Sciatic nerve (tissue), 2 donors: Measurements from ENCODE around the gene CLDN7. TPM values are rescaled to one million over a fixed set of nuclear protein-coding genes. Genes with fewer than 3 reads are reported as not detected.
"Not testable (repeated sequence)": the region's sequence is repeated elsewhere in the genome, so short reads cannot be mapped to it uniquely, and the experiment has no call there.

Experiments used
- ATAC-seq: fragments of 200-7000 bp; cut with Tn5 transposase; one replicate; pipeline ENCODE4 v1.9.1; 2020; ENCODE audit warnings: mild to moderate bottlenecking, moderate library complexity
- DNase-seq: peaks from one replicate; pipeline ENCODE4 v3.0.0-alpha.2; 2020; ENCODE audit warnings: low spot score
- intact Hi-C: fragments of 100-400 bp; cut with DNase I; formaldehyde crosslinking; loops from one replicate; pipeline ENCODE4 v1.14.2; 2022
- total RNA-seq: library from RNA; stranded (reverse); fragmentation: NEBNext Ultra II Directional; extraction: Animal tissue kit (Norgen Biotek cat#: 25700); gene quantifications from one replicate; pipeline ENCODE4 v1.2.1, GENCODE V29; 2021
- donor health status: DM: no; HTN: no; CAD: no.
- donor health status: DM: no; HTN: no; CAD: no.

The CLDN7 gene
- total RNA-seq, 1 donor from 2014 or later = 4.1 TPM

DNA sequence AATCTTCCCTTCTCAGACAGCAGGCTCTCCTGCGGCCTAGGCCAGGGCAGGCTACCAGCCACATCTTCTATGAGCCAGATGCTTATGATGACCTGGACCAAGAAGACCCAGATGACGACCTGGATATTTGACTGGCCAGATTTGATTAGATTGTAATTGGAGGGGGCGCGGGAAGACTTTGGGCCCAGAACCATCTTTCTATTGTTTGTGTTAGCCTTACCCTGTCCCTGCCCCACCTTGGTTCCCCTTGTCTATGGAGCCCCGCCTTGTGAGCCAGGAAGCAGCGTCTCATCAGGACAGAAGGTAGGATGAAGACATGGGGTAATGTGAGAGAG, 2.8 kb downstream of the CLDN7 start:
- intact Hi-C loops = no loop called here
- DNase-seq (no peak), ATAC-seq (no peak)

DNA sequence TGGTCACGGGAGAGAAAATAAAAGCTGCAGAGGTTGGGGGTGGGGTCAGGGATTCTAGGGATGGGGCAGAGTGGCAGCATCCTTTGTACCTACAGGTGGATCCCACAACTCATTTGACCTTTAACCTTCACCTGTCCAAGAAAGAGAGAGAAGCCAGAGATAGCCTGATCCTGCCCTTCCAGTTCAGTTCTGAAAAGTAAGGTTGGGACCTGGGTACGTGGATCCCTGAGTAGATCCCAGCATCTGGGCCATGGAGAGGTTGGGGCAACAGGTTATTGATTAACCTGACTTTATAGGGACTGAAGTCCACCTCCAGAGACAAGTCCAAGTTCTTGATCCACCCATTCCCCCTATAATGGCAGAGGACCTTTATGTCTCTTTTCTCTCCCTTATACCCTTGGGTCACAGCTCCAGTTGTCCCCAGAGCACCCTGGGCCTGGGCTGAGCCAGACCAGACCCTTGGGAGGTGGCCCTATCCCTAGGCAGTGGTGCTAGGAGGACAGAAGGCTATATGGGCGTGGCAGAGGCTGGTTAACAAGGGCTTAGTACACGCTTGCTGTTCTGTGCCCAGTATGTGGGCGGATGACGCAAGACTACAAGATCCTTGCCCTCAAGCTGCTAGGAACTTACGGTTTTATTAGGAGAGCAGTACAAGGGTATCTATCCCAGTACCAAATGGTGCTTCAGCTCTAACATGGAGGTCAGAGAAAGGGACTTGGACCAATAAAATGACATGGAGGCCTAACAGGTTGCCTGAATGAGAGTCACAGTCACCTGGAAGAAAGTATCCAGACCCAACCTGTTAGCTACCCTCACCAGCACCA, 3.3 kb downstream of the CLDN7 start:
- intact Hi-C loops = no loop called here
- peak; percentile 5 for ATAC-seq
- no peak for DNase-seq

DNA sequence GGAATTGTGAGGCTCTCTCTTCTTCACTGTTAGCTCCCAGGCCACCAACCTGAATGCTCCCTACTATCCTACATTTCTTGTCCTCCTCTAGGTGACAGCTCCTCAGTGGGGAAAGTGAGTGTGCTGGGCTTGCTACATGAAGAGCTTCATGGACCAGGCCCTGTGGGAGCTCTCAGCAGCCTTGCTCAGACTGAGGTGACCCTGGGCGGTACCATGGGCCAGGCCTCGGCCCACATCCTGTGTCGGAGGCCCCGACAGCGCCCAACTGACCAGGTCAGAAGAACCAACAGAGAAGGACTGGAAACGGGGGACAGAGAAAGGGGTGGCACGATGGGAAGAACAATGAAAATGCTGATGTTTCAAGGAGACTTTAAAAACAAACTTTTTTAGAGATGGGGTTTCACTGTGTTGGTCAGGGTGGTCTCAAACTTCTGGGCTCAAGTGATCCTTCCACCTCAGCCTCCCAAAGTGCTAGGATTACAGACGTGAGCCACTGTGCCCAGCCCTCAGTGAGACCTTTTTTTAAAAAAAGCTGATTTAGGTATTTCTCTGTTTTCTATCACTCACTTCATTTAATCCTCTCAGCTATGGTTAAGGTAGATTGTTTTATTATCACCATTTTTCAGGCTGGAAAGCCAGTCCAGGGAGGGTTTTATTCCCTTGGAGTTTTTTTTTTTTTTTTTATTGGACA, 5.4 kb downstream of the CLDN7 start:
- intact Hi-C loops = no loop called here
- DNase-seq (no peak), ATAC-seq (no peak)

DNA sequence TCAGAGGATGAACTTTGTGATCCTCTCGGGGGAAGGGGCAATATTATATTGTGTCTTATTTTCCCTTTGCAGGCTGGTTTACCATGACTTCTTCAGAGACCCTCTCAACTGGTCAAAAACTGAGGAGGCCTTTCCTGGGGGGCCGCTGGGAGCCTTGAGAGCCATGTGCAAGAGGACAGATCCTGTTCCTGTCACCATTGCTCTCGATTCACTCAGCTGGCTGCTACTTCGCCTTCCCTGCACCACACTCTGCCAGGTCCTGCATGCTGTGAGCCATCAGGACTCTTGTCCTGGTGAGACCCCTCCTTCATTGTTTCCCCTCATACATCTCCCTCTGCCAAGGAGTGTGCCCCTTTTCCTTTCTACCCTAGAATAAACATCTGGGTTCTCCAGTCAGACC, 7.8 kb downstream of the CLDN7 start:
- DNase-seq (no peak), ATAC-seq (no peak)
- intact Hi-C loops = no loop called here

DNA sequence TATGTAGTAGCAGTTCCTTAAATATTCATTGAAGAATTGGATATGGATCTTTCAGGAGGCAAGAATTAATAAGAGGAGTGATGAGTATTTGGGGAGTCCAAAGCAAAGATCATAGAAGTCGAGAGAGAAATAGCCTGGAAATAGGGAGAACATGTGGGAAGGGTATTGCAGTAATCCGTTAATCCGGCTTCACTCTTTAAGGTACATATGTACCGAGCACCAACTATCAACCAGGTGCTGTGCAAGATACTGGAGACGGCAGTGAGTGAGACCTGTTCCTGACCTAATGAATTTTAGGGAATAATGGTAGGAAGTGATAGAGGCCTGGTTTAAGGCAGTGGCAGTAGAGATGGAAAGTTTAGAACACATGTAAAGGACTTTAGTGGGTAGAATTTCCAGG, 9.2 kb downstream of the CLDN7 start:
- intact Hi-C loops = no loop called here
- no peak for ATAC-seq

DNA sequence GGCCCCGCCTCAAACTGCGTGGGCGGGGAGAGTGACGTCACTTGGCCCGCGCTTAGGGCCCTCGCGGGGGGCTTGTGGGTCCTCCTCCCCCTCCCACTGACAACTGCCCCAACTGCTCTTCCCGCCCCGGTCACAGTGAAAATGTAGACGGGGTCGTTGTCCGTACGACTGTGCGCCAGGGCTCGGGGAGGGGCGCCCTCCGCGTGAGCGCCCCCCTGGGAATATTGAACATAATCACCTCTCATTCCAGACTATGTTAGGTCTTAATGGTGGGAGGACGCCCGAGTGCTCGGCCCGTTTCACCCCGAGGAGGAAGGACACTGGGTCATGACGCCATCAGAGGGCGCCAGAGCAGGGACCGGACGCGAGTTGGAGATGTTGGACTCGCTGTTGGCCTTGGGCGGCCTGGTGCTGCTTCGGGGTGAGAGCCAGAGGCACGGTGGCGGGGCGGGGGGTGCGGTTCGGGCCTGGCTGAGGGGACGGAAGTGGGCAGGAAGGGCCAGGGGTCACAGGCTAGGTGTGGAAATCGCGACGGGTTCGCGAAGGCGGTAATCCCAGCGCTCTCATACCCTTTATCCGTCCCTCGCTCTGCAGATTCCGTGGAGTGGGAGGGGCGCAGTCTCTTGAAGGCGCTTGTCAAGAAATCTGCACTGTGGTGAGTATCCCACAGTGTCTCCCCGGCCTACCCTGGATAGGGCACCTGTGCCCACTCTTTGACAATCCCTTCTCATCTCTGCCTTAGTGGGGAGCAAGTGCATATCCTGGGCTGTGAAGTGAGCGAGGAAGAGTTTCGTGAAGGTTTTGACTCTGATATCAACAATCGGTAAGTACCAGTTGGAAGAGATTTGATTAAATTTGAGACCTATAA, 9.9 kb downstream of the CLDN7 start, which contains the start of gene ELP5:
ELP5 (plus strand) TSS at position 40 of the 868 bp plus-strand sequence; CDS start at position 376, 336 bp downstream.
- ATAC-seq (peak; percentile 91), DNase-seq (peak; percentile 97)
- intact Hi-C loops = no loop called here

More for the DNA sequence above, 9.2 kb downstream of the CLDN7 start:
- no peak for DNase-seq

DNA sequence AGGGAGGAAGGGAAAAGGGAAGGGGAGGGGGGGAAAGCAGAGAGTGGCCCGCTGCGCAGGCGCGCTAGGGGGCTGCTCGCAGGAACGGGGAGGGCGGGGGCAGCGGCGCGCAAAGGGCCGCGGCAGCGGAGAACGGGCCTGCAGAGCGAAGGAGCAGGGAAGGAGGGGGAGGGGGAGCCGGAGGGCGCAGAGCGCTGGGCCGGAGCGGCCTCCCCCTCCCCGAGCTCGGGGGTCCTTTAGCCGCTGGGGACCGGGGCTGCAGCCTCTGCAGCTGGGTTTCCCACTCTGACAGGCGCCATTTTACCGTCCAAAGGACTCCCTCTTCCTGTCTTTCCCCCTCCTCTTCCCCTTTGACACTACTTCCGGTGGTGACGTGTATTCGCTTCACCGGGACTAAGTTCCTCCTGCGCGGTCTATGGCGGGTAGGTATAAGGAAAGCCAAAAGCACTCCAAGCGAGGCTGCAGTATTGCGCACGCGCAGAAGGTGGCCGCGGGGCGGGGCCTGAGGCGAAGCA, 10.6 kb downstream of the CLDN7 start, which contains the start of gene CTDNEP1:
CTDNEP1 (minus strand) TSS at position 74 of the 515 bp plus-strand sequence. CDS start 438 bp downstream, outside the sequence.
- ATAC-seq (peak; percentile 96), DNase-seq (peak; percentile 99)
- intact Hi-C loops = no loop called here

DNA sequence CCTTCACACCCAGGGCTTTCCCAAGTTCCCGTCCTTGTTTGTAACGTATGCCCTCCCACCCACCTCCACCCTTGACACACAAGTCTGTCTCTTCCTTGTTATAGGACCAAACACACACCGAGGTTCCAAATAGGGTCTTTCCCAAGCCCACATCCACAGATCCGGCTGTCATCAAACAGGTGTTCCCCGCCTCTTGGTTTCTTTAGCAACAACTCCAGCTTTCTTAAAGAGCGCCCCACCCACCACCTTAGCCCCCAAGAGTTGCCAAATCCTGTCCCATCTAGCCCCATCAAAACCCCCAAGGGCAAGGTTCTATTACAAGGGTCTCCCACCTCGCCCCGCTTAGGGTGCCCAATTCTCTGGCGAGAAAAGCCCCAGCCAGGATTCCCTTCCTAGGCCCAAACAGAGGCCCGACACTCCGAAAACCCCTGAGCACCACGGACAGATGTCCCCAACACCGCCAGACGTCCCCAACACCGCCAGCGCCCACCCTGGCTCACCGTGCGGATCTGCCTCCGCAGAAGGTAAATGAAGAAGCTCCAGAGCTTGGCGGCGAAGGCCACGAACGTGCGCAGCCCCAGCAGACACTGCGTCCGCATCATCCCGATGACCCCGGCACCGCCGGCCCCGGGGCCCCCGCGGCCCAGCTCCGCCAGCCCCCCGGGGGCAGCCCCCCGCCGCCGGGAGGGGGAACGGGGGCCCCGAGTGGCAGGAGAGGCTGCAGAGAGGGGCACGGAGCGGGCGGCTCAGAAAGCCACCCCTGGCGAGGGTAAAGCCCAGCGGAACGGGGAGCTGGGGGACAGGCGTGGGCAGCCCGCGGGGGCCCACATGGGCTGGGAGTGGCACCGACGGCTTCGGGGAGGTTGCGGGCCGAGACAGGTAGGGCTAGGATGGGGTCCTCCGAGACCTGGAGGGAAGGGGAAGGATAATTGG, 11.3 kb downstream of the CLDN7 start:
- intact Hi-C loops = no loop called here
- DNase-seq = peak; percentile 72
- no peak for ATAC-seq

DNA sequence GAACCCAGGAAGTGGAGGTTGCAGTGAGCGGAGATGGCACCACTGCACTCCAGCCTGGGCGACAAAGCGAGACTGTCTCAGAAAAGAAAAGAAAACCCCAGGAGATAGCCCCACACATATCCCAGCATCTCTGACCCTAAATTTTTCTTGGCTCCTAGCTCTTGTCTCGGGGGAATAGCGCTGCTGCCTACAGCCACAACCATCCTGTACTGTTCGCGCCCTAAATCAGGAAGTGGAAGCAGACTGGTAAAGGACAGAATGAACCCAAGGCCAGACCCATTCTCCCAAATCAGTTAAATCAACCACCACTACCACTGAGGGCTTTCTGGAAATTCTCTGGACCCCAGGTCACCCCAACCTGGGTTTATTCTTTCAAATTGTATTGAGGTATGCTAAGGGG, 12.4 kb downstream of the CLDN7 start:
- intact Hi-C loops = no loop called here
- no peak for DNase-seq
- ATAC-seq = no peak

DNA sequence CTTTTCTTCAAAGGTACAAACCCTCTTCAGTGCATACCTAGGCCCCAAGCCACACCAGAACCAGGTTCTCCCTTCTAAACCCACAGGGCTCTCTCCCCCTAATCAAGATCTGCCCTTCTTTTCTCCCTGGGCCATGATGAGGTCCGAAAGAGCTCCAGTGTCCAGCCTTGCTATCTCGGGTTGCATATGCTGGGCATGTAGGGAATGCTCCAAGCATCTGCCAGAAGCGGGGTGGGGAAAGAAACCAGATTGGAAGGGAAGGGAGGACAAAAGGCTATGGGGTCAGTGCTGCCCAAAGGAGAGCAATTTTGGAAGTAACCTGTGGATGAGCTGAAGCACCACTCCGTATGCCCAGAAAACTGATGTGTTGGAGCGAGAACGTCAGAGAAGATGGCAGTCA, 13.1 kb downstream of the CLDN7 start:
- intact Hi-C loops = no loop called here
- DNase-seq = no peak
- no peak for ATAC-seq

DNA sequence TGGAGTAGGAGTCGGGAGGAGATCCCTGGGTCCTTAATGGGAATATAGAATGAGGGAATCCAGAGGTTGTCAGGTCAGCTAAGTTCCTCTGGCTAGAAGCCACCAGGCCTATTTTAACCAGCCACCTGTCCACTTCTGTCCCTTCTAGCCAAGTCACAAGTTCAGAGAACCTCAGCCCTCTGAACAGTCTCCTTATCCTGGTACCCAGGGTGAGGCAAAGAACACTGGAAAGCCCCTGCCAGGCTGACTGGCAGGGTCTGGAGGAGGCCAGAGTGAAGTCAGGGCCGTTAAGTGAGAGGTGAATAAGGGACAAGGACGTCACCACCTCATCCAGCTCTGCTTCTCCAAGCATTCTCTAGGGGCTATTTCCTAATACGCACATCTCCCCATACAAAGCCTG, 13.5 kb downstream of the CLDN7 start:
- DNase-seq (no peak), ATAC-seq (no peak)
- intact Hi-C loops = no loop called here

DNA sequence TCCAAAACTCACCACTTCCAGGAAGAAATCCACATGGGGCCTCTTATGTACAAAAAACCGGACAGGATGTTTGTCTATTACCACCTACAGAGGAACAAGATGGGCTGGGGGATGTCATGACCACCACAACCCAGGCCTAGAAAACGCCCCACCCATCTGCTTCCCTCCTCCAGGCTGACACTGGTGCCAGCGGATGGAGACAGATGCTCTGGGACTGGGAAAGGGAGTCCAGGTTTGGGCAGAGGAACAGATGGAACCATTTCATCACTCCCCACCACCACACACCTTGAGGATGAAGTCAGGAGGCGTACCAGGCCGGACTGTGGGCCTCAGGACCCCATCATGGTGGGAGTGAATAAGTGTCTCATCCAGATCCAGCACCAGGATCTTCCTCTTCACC, 15.5 kb downstream of the CLDN7 start:
- DNase-seq (no peak), ATAC-seq (no peak)
- intact Hi-C loops = no loop called here

DNA sequence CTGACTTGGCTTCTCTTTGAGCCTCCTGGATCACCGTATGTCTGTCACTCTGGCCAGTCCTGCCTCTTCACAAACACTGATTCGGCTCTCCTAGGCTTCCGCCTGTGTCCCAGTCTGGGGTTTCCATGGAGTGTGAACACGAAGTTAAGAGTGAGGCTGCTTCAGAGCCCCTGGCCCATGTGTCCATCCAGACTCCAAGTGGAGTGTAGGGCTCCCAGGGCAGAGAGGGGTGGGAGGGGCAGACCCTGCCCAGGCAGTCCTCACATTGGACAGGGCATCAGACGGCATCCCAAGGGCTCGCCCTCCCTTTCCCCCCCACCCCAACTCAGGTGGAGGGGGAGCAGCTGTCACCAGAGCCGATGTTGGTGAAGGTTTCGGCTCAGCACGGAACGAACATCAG, 18.4 kb downstream of the CLDN7 start:
- ATAC-seq, DNase-seq, intact Hi-C loops: not testable (repeated sequence)

DNA sequence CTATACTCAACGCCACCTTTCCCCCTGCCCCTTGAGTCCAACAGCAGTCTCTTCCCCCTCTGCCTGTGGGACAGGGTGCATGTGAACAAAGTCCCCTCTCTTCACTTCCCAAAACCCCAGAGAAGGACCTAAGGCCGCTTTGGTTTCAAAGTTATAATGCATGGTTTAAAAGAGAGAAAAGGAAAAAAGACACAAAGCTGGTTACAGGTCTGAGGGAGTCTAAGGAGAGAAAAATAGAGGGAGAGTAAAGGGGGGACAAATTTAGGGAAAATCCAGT, 18.9 kb downstream of the CLDN7 start:
- intact Hi-C loops = no loop called here
- no peak for DNase-seq
- no peak for ATAC-seq

DNA sequence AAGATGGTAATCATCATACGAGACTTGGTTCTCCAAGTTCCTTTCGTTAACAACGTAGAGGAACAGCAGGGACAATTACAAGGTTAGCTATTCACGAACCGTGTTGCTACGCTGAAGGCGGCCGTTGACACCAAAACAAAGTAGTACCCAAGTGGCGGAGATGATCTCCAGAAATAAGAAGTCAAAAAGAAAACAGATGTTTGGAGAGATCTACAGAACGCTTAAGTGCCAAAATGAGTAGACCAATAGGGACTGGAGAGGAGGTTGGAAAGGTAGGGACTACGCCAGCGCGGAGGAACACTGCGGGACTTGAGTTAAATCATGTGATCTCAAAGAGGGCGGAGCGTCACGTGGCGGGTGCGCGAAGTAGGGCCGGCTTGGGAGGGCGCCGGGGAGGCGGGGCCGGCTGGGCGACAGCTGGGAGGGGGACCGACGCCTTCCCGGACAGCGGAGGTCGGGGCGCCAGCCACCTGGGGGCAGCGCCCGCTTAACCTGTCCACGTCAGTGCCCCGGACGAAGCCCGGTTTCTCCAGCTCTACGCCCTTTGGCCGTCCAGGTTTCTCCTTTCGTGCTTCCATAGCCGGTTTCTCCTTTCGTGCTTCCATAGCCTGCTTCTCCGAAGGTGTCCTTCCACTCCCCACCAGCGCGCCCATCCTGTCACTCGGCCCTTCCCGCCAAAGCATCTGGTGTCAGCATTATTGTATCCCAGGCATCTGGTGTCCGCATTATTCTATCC, 19.4 kb downstream of the CLDN7 start:
- ATAC-seq = peak; percentile 75
- peak; percentile 99 for DNase-seq
- intact Hi-C loops = no loop called here

DNA sequence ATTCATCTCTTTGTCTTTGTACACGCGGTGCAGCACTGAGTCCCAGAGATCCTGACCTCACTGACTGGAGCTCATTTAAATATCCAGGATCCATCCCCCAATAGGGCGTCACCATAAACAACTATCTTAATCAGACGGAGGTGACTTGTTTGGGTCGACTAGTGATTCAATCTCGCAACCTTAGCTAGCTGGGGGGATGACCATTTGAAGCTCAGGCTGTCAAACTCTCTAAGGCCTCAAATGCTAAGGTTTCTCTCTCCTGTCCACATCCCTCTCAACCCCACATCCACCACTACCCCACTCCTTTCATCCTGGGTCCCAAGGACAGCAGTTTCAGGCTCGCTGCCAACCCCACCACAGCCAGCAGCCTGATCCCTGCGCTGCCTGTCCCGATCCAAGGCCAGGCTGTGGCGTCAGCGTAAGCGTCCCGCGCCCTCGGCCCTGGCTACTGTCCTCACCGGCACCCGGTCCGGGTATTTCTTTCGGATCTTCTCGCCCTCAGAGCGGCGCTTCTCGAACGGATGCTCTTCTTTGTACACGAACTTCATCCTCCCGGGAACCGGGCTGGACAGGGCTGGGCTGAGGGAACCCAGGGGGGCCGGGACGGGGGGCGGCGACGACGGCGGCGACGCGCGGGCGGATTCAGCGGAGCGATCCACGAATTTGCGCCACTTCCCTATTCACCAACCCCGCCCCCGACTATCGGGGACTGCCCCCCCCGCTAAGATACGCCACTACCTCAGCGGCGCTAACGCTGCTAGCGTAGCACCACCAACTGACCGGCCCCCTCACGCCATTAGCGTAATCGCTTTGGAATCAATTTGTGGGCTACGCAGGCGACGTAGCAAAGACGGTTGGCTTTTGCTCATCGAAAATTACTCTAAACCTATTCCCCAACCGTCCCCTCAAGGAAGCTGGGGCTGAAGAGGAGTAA, 20.2 kb downstream of the CLDN7 start, which contains the start of gene GABARAP:
GABARAP (minus strand) TSS at position 667 of the 934 bp plus-strand sequence; CDS start at position 548, 119 bp downstream.
- peak; percentile 67 for ATAC-seq
- intact Hi-C loops = no loop called here

More for the DNA sequence above, 20.2 kb downstream of the CLDN7 start, which contains the start of gene GABARAP:
- peak; percentile 99 for DNase-seq
